ENCODE measurements around the gene DDX50. TPM values are rescaled to one million over a fixed set of nuclear protein-coding genes. Genes with fewer than 3 reads are reported as not detected.

Gene DDX50
- total RNA-seq, 1 experiment from 2014 or later = 50.7 TPM

GRCh38 chr10:68957284-68957615 is 56.1 kb downstream of the DDX50 start:
- Histone ChIP-seq H3K4me2 (ENCODE audit: insufficient read depth, insufficient read length, low read length) (peak overlapping the region; percentile 99), H3K27me3 (ENCODE audit: insufficient read depth, low read length) (no peaks in the 10 kb centered on the region), H3K79me2 (ENCODE audit: insufficient read depth, low read length) (peaks cover 31% of the 10 kb centered on the region), H3K4me1 (ENCODE audit: insufficient read depth, low read length) (no peaks in the 10 kb centered on the region), H3K79me1 (ENCODE audit: insufficient read depth, low read depth, low read length, poor library complexity, severe bottlenecking) (peaks cover 7% of the 10 kb centered on the region), H2BK15ac (ENCODE audit: low read depth, low read length) (no peak overlapping the region), H2BK120ac (ENCODE audit: low read depth, low read length, poor library complexity, severe bottlenecking) (no peak overlapping the region), H3K14ac (ENCODE audit: insufficient read depth, low read length) (peak overlapping the region; percentile 21; the same call in 1 of the 2 replicates), H3K4ac (ENCODE audit: low read depth, low read length) (no peak overlapping the region; the same call in 1 of the 2 replicates), H3K18ac (ENCODE audit: insufficient read length, low read depth, low read length) (no peak overlapping the region), H4K8ac (replicated peaks; ENCODE audit: insufficient read length, low read depth, low read length) (no peak overlapping the region), H3K23me2 (ENCODE audit: insufficient read length, low read depth, low read length, poor library complexity, severe bottlenecking) (peaks cover 13% of the 10 kb centered on the region), H4K20me1 (ENCODE audit: control insufficient read depth, insufficient read depth, insufficient read length) (no peaks in the 10 kb centered on the region), H3K9ac (ENCODE audit: extremely low read depth, insufficient read length, low read length) (peak overlapping the region; percentile 60), H3K9me3 (ENCODE audit: control insufficient read depth, low read depth, low read length) (no peaks in the 10 kb centered on the region), H4K5ac (ENCODE audit: insufficient read length, low read depth, low read length) (no peak overlapping the region), H2BK12ac (ENCODE audit: insufficient read length, low read depth, low read length) (no peak overlapping the region), H3K23ac (ENCODE audit: insufficient read length, low read depth, low read length) (no peak overlapping the region), H2AFZ (ENCODE audit: low read length) (no peak overlapping the region), H3T11ph (ENCODE audit: low read length) (no peak overlapping the region), H2AK5ac (ENCODE audit: insufficient read length, low read length) (no peak overlapping the region), H4K91ac (ENCODE audit: insufficient read length, low read depth, low read length) (no peak overlapping the region), H2BK20ac (ENCODE audit: low read depth, low read length, poor library complexity, severe bottlenecking) (no peak overlapping the region), H3K56ac (ENCODE audit: insufficient read length, low read depth, low read length) (no peak overlapping the region), H2BK5ac (ENCODE audit: insufficient read length, low read length) (no peak overlapping the region), H3K27ac (ENCODE audit: insufficient read length, low read depth, low read length) (no peak overlapping the region)
- Mint-ChIP-seq H3K4me1 (peaks cover 11 to 15% of the 10 kb centered on the region in 2 experiments), H3K27ac (peak overlapping the region; percentile 74 to 100 (median 99); a peak in 6 of 7 replicates), H3K36me3 (ENCODE audit: insufficient read depth in 1 of 3, low read depth in 3 of 3) (peaks cover 30 to 58% (median 34%) of the 10 kb centered on the region in 3 experiments), H3K27me3 (ENCODE audit: low read depth) (peaks cover 2% of the 10 kb centered on the region), H3K4me3 (peak overlapping the region; percentile 99 to 100), H3K9me3 (peaks cover 0 to 3% of the 10 kb centered on the region in 2 experiments; a peak in 3 of 5 replicates)
- no peak for DNase-seq
- TF ChIP-seq CTCF (conservative IDR thresholded peaks at IDR 0.05) = no peak
- WGBS (ENCODE audit: extremely low coverage, insufficient read length, low lambda C conversion rate) = no CpG with 5 or more reads among the region's 7 CpGs

Measured in H9 (cell line).